Measurements from ENCODE around the gene LONP1. TPM values are rescaled to one million over a fixed set of nuclear protein-coding genes. Genes with fewer than 3 reads are reported as not detected.
"Not testable (repeated sequence)": the region's sequence is repeated elsewhere in the genome, so short reads cannot be mapped to it uniquely, and the experiment has no call there.

Gene LONP1
- total and polyA plus RNA-seq, 2 experiments from 2014 or later, result 77.5 to 119 TPM

DNA sequence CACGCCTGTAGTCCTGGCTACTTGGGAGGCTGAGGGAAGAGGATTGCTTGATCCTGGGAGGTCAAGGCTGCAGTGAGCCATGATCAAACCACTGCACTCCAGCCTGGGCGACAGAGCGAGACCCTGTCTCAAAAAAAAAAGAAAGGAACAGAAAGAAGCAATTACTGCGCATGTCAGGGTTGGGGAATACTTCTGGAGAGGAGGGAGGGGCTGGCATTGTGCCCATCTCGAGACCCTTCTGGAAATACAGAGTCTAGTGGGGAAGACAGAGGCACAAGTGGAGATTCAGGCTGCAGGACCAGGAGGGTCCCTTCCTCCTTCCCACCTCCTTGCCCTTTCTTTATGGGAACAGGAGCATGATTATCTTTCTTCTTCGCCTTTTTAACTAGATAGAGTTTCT is 33.8 kb upstream of the LONP1 start:
- Histone ChIP-seq H3K27ac (no peak overlapping the region), H3K4me2 (ENCODE audit: unreplicated experiment) (no peak overlapping the region), H2AFZ (no peak overlapping the region), H3K9me3 (ENCODE audit: low read depth) (no peaks in the 10 kb centered on the region), H3K9me2 (ENCODE audit: insufficient read depth) (no peaks in the 10 kb centered on the region), H3K79me2 (ENCODE audit: insufficient read depth) (no peaks in the 10 kb centered on the region), H4K20me1 (ENCODE audit: insufficient read depth) (no peaks in the 10 kb centered on the region), H3K4me1 (ENCODE audit: insufficient read depth) (no peaks in the 10 kb centered on the region), H3K9ac (no peak overlapping the region), H3F3A (ENCODE audit: insufficient read depth) (no peaks in the 10 kb centered on the region), H3K36me3 (ENCODE audit: low read depth) (no peaks in the 10 kb centered on the region), H3K27me3 (replicated peaks; ENCODE audit: insufficient read depth) (no peaks in the 10 kb centered on the region), H3K4me3 (no peak overlapping the region)
- in situ Hi-C loops (cut with MboI), result no loop called here
- no peak for DNase-seq
- no peak for TF ChIP-seq EZH2 (IDR thresholded peaks at IDR 0.05; ENCODE audit: insufficient read depth, poor library complexity, severe bottlenecking)
- no peak for TF ChIP-seq EZH2phosphoT487 (IDR thresholded peaks at IDR 0.05; ENCODE audit: insufficient read depth, low read depth)
- 39 to 45% methylated on average over 6 of the region's 6 CpGs for WGBS, 2 experiments (ENCODE audit: low coverage in 1 of 2, low lambda C conversion rate in 2 of 2, missing lambda C conversion rate in 2 of 2)

DNA sequence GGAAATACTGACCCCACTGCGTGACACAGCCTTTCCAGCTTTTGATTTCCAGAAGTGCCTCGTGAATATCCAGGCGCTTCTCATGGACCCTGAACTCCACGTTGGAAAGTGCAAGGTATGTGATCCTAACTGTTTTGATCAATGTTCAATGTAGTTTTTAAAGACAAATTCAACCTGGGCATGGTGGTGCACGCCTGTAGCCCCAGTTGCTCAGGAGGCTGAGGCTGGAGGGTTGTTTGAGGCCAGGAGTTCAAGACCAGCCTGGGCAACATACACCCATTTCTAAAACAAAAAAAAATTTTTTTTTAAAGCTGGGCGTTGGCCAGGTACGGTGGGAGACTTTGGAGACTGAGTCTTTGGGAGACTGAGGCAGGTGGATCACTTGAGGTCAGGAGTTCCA is 31.8 kb upstream of the LONP1 start:
- H2AFZ ChIP-seq, result no peak overlapping the region
- H3K4me2 ChIP-seq (ENCODE audit: unreplicated experiment), result no peak overlapping the region
- H3K9me2 ChIP-seq (ENCODE audit: insufficient read depth), result no peaks in the 10 kb centered on the region
- 74 to 77% methylated on average over 7 of the region's 7 CpGs for WGBS, 2 experiments (ENCODE audit: low coverage in 1 of 2, low lambda C conversion rate in 2 of 2, missing lambda C conversion rate in 2 of 2)
- H3K9me3 ChIP-seq (ENCODE audit: low read depth), result no peaks in the 10 kb centered on the region
- no peak overlapping the region for H3K9ac ChIP-seq
- H3K4me1 ChIP-seq (ENCODE audit: insufficient read depth), result no peaks in the 10 kb centered on the region
- H3K27ac ChIP-seq, result no peak overlapping the region
- H4K20me1 ChIP-seq (ENCODE audit: insufficient read depth), result no peaks in the 10 kb centered on the region
- H3K27me3 ChIP-seq (replicated peaks; ENCODE audit: insufficient read depth), result no peaks in the 10 kb centered on the region
- no peaks in the 10 kb centered on the region for H3K36me3 ChIP-seq (ENCODE audit: low read depth)
- TF ChIP-seq EZH2phosphoT487 (IDR thresholded peaks at IDR 0.05; ENCODE audit: insufficient read depth, low read depth), result no peak
- TF ChIP-seq EZH2 (IDR thresholded peaks at IDR 0.05; ENCODE audit: insufficient read depth, poor library complexity, severe bottlenecking), result no peak
- H3K4me3 ChIP-seq, result no peak overlapping the region
- DNase-seq, result no peak
- no peaks in the 10 kb centered on the region for H3F3A ChIP-seq (ENCODE audit: insufficient read depth)
- H3K79me2 ChIP-seq (ENCODE audit: insufficient read depth), result no peaks in the 10 kb centered on the region
- in situ Hi-C loops (cut with MboI), result no loop called here

DNA sequence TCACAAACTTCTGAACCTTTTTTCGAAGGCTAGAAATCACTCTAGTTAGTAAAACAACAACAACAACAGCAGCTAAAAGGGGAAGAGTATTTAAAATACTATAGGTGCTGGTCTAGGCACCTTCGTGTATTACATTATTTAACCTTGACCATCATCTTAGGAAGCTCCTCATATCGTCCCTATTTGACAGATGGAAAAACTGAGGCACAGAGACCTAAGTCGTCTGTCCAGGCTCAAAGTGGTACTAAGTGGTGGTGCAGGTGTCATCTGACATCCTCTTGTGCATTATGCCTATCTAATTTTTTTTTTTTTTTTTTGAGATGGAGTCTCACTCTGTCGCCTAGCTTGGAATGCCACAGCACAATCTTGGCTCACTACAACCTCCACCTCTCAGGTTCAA is 29.6 kb upstream of the LONP1 start:
- Histone ChIP-seq H2AFZ (no peak overlapping the region), H3K36me3 (ENCODE audit: low read depth) (no peaks in the 10 kb centered on the region), H3K79me2 (ENCODE audit: insufficient read depth) (no peaks in the 10 kb centered on the region), H3K4me2 (ENCODE audit: unreplicated experiment) (no peak overlapping the region), H4K20me1 (ENCODE audit: insufficient read depth) (no peaks in the 10 kb centered on the region), H3K9me3 (ENCODE audit: low read depth) (no peaks in the 10 kb centered on the region), H3K4me1 (ENCODE audit: insufficient read depth) (no peaks in the 10 kb centered on the region), H3K9me2 (ENCODE audit: insufficient read depth) (no peaks in the 10 kb centered on the region), H3K27me3 (replicated peaks; ENCODE audit: insufficient read depth) (no peaks in the 10 kb centered on the region; the same call in 1 of the 2 replicates), H3K27ac (no peak overlapping the region), H3F3A (ENCODE audit: insufficient read depth) (no peaks in the 10 kb centered on the region), H3K4me3 (no peak overlapping the region), H3K9ac (no peak overlapping the region)
- no peak for DNase-seq
- WGBS, 2 experiments (ENCODE audit: low coverage in 1 of 2, low lambda C conversion rate in 2 of 2, missing lambda C conversion rate in 2 of 2), result 69 to 70% methylated on average over 5 of the region's 5 CpGs
- in situ Hi-C loops (cut with MboI), result no loop called here
- no peak for TF ChIP-seq EZH2 (IDR thresholded peaks at IDR 0.05; ENCODE audit: insufficient read depth, poor library complexity, severe bottlenecking)
- no peak for TF ChIP-seq EZH2phosphoT487 (IDR thresholded peaks at IDR 0.05; ENCODE audit: insufficient read depth, low read depth)

DNA sequence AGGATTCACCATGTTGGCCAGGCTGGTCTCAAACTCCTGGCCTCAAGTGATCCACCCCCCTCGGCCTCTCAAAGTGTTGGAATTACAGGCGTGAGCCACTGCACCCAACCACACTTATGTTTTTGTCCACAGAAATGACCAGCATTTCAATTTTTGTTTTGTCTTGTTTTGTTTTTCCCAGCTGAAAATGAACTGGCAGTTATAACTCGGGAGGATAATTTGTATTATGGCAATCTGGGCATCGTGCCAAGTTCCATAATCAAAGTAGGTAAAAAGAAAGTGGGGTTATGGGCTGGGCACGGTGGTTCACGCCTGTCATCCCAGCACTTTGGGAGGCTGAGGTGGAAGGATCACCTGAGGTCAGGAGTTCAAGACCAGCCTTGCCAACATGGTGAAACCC is 29.0 kb upstream of the LONP1 start:
- H3K4me3 ChIP-seq; H3K27ac ChIP-seq; H4K20me1 ChIP-seq (ENCODE audit: insufficient read depth); DNase-seq; H3K9me3 ChIP-seq (ENCODE audit: low read depth); H3F3A ChIP-seq (ENCODE audit: insufficient read depth); H3K36me3 ChIP-seq (ENCODE audit: low read depth); in situ Hi-C loops (cut with MboI); H2AFZ ChIP-seq; H3K9ac ChIP-seq; H3K4me2 ChIP-seq (ENCODE audit: unreplicated experiment); H3K9me2 ChIP-seq (ENCODE audit: insufficient read depth); H3K27me3 ChIP-seq (replicated peaks; ENCODE audit: insufficient read depth); H3K4me1 ChIP-seq (ENCODE audit: insufficient read depth); H3K79me2 ChIP-seq (ENCODE audit: insufficient read depth): not testable (repeated sequence)
- 38 to 47% methylated on average over 6 of the region's 6 CpGs for WGBS, 2 experiments (ENCODE audit: low coverage in 1 of 2, low lambda C conversion rate in 2 of 2, missing lambda C conversion rate in 2 of 2)

DNA sequence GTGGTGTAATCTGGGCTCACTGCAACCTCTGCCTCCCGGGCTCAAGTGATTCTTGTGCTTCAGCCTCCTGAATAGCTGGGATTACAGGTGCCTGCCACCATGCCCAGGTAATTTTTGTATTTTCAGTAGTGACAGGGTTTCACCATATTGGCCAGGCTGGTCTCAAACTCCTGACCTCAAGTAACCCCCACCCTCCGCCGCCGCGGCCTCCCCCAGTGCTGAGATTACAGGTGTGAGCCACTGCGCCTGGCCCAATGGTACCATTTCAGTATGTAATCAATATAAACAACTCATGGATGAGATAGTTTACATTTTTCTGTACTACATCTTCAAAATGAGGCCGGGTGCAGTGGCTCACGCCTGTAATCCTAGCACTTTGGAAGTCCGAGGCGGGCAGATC is 25.1 kb upstream of the LONP1 start:
- H3K4me2 ChIP-seq (ENCODE audit: unreplicated experiment); H3K36me3 ChIP-seq (ENCODE audit: low read depth); H2AFZ ChIP-seq; H3K27me3 ChIP-seq (replicated peaks; ENCODE audit: insufficient read depth); H3K9me3 ChIP-seq (ENCODE audit: low read depth); H3K9ac ChIP-seq; H3K27ac ChIP-seq; H3F3A ChIP-seq (ENCODE audit: insufficient read depth); DNase-seq; in situ Hi-C loops (cut with MboI); H3K9me2 ChIP-seq (ENCODE audit: insufficient read depth); H3K79me2 ChIP-seq (ENCODE audit: insufficient read depth); H4K20me1 ChIP-seq (ENCODE audit: insufficient read depth); H3K4me3 ChIP-seq; H3K4me1 ChIP-seq (ENCODE audit: insufficient read depth): not testable (repeated sequence)
- 79 to 83% methylated on average over 10 of the region's 10 CpGs for WGBS, 2 experiments (ENCODE audit: low coverage in 1 of 2, low lambda C conversion rate in 2 of 2, missing lambda C conversion rate in 2 of 2)

Measured in GM23248 (cell line).